Lower leg skin (tissue), 3 donors: ENCODE measurements around the gene SNX24.

Source experiments
- POLR2A ChIP-seq, 2 donors: fragments of 450-650 bp; IDR thresholded peaks; one replicate each; pipeline ENCODE4 v1.6.1; 2016 to 2017; ENCODE audit warnings: antibody characterized with exemption in 2 of 2, mild to moderate bottlenecking in 1 of 2, moderate library complexity in 1 of 2
- TF ChIP-seq, protein P1 (sequence below), 3 donors: fragments of 450-650 bp; IDR thresholded peaks; one replicate each; pipeline ENCODE4 v1.5.1; 2016; ENCODE audit warnings: antibody characterized with exemption in 3 of 3, mild to moderate bottlenecking in 3 of 3, moderate library complexity in 2 of 3

DNA sequence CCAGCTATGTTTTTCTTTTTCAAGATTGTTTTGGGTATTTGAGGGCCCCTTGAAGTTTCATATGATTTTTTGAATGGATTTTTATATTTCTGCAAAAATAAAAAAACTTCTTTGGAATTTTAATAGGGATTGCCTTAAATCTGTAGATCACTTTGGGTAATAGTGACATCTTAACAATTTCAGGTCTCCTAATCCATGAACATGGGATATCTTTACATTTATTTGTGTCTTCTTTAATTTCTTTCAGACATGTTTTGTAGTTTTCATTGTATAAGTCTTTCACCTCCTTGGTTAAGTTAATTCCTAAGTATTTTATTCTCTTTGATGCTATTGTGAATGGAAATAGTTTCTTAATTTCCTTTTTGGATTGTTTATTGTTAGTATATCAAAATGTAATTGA is 112.0 kb downstream of the SNX24 start:
- TF ChIP-seq, protein P1, sequence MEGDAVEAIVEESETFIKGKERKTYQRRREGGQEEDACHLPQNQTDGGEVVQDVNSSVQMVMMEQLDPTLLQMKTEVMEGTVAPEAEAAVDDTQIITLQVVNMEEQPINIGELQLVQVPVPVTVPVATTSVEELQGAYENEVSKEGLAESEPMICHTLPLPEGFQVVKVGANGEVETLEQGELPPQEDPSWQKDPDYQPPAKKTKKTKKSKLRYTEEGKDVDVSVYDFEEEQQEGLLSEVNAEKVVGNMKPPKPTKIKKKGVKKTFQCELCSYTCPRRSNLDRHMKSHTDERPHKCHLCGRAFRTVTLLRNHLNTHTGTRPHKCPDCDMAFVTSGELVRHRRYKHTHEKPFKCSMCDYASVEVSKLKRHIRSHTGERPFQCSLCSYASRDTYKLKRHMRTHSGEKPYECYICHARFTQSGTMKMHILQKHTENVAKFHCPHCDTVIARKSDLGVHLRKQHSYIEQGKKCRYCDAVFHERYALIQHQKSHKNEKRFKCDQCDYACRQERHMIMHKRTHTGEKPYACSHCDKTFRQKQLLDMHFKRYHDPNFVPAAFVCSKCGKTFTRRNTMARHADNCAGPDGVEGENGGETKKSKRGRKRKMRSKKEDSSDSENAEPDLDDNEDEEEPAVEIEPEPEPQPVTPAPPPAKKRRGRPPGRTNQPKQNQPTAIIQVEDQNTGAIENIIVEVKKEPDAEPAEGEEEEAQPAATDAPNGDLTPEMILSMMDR (IDR thresholded peaks at IDR 0.05): no peak
- no peak for TF ChIP-seq POLR2A (IDR thresholded peaks at IDR 0.05)
